HG03039 (cell line): ENCODE data around the gene SLC25A26.
A peak's percentile ranks its signal among the peaks of the same experiment; 100 is the strongest.

ENCODE experiments used
- ATAC-seq: cut with Tn5 transposase; IDR thresholded peaks from one replicate; pipeline ENCODE4 v1.9.1; 2021; ENCODE audit warnings: mild to moderate bottlenecking, moderate library complexity; ENCODE audit not compliant: unreplicated experiment

Gene SLC25A26, protein sequence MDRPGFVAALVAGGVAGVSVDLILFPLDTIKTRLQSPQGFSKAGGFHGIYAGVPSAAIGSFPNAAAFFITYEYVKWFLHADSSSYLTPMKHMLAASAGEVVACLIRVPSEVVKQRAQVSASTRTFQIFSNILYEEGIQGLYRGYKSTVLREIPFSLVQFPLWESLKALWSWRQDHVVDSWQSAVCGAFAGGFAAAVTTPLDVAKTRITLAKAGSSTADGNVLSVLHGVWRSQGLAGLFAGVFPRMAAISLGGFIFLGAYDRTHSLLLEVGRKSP

DNA sequence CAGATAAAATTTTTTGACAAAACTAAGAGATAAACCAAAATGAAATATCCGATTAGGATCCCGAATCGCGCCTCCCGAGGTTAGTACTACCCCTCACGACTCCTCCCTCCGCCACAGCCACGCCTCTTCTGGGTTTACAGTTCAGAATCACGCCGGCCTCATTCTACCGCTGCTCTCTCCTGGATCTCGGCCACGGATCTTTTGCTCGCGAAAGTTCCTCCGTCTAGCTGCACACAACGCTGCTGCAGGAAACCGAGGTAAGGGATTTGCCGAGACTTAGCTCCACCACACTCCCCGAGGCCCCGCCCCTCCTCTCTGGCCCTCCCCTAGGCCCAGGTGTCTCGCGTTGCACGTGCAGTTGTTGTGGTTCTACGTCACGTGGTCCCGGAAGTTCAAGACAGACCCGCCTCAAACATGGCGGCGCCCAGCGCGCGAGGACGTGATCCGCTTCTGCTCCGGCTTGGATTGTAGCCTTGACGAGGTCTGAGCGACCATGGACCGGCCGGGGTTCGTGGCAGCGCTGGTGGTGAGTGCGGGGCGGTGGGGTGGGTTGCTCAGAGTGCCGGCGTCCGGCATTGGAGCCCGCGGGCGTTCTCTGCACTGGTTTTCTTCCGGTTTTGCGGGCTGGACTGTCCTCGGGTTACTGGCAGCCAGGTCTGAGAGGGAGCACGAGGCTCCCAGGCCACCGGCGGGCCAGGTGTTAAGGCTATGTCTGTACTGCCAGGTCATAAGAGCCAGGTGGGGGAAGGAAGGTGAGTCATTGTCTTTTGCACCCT, at the start of gene SLC25A26:
SLC25A26 (plus strand) TSS at position 400 of the 776 bp plus-strand sequence; CDS start at position 494, 94 bp downstream.
- peak; percentile 100 for ATAC-seq

DNA sequence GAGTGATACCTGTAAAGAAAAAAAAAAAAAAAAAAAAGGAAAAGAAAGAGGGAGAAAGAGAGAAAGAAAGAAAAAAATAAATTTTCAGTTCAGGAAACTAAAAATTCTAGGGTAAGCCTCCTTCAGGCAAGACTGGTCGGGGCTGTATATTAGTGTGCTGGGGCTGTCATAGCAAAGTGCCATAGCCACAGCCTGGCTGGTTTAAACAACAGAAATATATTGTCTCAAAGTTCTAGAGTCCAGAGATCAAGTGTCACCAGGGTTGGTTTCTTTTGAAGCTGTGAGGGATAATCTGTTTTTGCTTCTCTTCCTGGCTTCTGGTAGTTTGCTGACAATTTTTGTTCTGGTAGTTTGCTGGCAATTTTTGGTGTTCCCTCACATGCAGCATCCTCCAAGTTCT, 48.4 kb upstream of the SLC25A26 start:
- ATAC-seq, result no peak

DNA sequence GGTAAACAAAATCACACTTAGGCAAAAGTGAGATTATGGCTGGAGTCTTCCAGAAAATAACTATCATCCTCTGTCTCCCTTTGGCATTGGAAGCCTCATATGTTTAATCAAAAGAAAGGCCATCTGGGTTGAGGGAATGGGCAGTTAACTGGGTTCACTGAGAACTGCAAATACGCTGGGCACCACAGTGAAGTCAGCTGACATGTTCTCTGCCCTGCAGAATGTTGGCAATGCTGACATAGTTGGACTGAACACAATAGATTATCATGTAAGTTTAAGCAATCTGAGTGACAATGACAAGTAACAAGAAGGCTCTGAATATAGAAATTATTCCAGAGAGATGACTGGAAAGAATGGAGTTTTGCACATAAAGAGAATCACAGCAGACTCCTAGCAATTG, 43.8 kb upstream of the SLC25A26 start:
- ATAC-seq, result no peak

DNA sequence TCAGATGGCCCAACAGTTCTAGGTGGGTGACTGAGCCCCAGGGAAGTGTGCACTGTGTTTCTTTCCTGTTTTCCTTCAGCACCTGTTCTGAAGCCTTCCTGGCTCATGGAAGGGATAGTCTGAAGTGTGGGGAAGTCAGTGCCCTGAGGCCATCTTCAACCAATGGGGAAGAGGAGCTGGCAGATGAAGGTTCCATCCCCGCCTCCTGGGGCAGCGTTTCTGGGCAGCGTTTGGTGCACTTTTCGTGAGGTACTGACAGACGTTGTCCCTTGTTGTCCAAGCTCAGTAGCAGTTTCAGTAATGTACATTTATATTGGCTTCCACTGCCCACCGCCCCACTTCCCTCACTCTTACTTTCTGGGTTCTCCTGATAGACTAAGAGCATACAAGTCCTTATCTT, 42.6 kb upstream of the SLC25A26 start:
- ATAC-seq, result no peak

DNA sequence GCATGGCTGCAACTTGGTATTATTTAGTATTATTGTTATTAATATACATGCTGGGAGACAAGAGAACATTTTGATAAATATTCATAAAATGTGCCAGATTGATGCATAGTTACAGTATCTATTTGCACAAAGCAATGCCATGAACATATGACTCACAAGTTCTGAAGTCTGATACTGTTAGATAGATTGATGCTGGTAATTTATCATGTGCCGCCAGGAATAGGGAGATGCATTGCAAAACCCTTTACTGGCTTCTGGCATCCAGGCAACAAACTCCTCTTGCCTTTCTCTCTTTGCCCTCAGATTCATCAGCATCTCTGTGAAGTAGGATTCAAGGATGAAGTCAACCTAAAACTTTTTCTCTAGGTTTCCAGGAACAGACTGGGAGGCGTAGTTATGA, 41.0 kb upstream of the SLC25A26 start:
- no peak for ATAC-seq

DNA sequence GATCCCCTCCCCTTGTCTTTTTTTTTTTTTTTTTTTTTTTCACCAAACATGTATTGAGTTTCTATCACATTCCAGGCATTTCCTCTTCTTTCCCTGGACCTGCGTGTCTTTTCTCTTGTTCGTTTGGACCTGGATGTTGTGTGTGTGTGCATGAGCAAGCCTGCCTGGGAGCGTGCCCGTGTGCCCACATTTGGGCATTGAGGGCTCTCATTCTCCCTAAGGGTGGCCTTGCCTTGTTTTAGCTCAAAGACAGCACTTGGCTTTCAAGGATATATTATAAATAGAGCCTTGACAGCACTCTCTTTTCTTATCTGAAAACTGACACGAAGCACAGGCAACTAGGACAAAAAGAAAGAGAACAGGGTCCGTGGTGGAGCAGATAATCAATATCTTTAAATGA, 39.0 kb upstream of the SLC25A26 start:
- no peak for ATAC-seq

DNA sequence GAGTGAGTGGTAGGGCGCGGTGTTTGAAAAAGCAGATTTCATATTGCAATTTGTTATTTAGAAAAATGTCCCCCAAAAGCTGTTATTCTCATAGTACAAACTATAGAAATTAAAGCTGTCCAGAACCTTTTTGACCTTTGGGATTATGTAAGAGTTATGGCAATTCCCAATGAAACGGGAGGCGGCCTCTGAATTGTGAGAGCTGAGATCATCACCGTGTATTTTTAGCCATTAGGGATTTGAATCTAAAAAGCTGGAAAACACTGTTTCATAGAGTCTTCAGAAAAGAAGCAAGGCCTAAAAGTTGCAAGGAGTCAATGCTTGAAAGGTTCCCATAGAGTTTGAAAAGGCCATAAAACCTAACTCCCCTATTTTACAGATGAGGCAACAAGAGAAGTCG, 38.6 kb upstream of the SLC25A26 start:
- ATAC-seq, result no peak

DNA sequence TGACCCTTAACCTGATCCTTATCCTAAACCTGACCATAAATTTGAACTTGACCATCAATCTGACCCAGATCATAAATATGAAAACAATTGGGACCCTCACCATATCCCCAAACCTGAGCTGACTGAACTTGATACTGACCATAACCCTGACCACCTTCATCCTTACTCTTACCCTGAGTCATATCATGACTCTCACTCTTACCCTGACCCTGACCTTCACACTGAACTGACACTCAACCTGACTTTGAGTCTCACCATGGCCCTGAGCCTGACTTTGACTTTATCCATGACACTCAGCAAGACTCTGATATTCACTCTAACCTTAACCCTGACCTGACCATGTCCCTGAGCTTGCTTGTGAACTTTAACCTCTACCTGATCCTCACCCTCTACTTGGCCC, 34.3 kb upstream of the SLC25A26 start:
- no peak for ATAC-seq

DNA sequence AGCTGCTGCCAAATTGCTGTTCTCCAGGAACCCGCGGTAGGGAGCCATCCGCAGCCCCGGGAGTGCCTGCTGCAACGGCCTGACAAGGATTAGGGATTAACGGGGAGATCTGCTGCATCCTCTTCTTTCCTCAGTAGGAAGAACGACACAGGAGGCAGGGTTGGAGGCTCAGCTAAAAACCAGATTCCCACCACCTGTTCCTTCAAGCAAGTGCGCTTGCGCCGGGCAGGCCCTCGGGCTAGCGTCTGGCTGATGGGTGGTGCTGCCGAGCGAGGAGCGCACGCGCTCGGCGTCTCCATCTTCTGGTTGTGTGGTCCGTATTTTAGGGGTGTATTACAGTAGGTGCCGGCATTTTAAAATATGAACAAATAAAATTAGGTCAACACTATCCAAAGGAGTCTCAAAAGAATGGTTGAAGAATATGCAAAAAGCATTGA, 25.4 kb upstream of the SLC25A26 start:
- ATAC-seq, result no peak

DNA sequence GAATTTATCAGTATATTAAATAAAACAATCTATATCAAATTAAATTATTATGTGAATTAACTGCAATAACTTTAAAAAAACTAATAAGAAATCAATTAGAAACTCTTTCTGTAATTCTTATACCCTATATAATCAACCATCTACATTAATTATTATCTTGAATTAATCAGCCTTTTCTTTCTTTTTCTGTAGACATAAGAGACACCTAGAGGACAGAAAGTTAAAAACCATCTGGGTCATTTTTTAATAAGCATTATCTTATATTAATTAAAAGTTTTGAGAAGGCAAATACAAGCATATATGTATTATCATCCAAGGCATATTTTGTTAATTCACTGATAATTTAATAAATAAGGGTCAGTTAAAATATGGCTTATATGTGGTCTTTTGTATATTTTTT, 24.2 kb upstream of the SLC25A26 start:
- ATAC-seq, result no peak

DNA sequence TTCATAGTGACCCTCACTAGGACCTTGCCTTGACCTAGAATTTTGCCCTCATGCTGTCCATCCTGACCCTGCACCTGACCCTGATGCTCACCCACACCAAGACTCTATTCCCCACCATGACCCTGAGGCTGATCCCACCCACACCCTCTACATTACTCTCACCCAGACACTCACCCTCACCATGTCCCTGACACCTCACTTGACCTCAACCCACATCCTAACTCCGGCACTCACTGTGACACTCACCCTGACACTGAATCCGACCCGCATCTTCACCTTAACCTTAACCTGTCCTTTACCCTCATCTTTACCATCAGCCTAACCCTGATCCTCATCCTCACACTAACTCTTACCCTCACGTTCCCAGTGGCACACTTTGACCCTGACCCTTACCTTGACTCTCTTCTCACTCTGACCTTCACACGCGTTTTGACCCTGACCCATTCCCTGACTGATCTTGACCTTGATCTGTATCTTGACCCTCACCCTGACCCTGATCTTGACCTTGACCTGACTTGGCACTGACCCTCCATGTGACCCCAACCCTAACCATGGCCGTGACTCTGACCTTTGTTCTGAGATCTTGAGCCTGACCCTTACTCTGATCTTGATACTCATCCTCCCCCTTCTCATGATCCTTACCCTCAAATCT, 22.2 kb upstream of the SLC25A26 start:
- no peak for ATAC-seq

DNA sequence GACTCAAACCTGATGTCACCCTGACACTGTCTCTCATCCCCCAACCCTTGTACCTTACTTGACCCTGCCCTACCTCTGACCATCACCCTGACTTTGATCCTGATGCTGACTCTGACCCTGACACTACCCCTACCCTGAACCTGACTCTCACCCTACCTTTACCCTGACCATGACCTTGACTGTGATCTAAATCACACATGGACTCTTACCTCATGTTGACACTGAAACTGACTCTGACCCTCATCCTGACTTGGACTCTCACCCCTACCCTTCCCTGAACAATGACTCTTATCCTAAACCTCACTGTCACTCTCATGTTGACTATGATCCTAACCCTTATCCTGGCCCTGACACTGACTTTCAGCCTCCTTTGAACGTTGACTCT, 21.7 kb upstream of the SLC25A26 start:
- no peak for ATAC-seq

DNA sequence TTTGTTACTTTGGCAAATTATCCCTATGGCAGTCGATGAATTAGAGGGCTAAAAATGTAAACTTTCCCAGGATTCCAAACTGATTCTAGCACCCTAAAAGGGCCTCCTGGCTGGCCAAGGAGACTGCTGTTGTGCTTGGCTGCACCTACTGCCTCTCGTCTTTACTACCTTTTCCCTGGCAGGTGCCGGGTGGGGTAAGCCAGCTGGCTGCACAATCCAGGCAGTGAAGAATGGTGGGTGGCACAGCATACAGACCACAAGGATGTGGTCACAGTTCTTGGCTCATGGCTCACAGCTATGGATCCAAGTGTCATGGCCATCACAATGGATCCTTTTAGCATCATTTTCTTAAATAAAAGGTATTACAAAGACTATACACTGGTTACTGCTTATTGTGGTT, 20.7 kb upstream of the SLC25A26 start:
- no peak for ATAC-seq

DNA sequence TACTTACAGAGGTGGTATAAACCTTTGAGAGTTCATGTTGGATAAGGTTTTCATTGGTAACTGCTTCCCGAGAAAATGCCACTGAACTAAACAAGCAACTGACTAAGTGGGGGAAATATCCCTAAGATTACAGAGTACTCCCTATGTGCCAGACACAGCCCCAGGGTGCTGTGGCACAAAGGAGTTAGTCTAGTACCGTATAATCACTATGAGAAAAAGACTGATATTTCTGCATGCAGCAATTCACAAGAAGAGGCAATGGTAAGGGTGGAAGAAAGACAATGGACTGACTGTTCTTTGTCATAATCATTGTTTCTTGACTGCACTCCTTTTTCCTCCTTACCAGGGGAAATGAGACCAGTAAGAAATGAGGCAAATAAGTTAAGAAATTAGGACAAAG, 20.0 kb upstream of the SLC25A26 start:
- no peak for ATAC-seq

DNA sequence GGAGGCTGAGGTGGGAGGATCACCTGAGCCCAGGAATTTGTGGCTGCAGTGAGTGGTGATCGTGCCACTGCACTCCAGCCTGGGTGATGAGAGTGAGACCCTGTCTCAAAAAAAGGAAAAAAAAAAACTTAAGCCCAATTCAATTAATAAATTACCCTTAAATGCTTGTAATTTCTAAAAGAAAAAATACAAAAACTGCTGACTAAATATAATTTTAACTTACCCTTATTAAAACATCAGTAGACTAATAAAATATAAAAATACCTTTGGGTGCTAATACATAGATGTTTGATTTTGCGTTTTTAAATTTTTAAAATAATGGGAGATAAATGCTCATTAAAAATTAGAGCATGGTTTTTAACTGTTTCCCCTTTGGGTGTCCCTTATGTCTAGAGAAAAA, 17.5 kb upstream of the SLC25A26 start:
- no peak for ATAC-seq

DNA sequence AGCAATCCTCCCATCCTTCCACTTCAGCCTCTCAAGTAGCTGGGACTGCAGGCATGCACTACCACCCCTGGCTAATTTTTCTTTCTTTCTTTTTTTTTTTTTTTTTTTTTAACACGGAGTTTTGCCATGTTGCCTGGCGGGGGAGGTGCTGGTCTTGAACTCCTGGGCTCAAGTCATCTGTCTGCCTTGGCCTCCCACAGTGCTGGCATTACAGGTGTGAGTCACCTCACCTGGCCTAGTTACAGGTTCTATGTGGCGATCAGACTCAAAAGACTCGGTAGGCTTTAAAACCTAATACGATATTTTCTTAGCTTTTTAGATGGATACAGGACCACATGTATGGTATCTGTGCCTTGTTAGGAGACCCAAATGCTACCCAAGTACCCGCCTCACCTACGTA, 14.0 kb upstream of the SLC25A26 start:
- ATAC-seq, result no peak

DNA sequence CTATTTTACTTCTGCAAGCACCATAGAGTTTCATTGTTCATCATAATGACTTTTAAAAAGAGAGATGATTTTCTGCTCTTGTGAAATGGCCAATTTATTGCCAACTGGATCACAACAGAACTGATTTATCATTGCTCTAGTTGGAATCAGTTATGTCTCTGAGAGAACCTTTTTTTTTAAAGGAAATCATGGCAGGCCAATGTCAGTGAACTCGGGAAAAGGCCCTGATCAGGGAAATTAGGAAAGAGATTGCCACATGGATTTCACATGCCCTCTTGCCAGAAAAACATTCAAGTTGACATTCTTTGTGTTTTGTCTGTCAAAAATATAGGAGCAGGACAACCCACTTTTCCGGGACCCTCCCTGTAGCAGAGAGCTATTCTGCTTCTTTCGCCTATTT, 12.6 kb upstream of the SLC25A26 start:
- ATAC-seq, result no peak

DNA sequence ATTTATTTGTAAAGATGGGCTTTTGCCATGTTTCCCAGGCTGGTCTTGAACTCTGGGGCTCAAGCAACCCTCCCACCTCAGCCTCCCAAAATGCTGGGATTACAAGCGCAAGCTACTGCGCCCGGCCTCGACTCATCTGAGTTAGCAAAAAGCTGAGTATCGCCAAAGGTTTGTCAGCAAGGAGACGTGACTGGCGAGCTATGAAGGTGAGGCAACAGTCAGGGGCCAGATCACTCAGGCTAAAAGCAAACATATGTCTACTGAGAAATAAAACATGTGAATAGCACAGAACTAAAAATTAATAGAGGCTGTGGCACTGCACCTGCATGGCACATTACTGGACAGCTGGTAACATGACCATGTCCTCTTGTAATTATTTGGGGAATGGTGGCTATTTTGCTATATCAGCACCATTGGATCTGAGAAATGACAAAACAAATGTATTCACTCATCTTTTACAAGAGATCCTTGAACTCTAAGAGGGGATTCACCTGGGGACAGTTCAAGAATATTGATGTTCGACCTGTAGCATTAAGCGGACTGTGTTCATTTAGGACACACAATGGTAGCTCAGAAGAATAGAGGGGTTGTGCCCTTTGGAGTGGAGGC, 10.0 kb upstream of the SLC25A26 start:
- ATAC-seq, result no peak

DNA sequence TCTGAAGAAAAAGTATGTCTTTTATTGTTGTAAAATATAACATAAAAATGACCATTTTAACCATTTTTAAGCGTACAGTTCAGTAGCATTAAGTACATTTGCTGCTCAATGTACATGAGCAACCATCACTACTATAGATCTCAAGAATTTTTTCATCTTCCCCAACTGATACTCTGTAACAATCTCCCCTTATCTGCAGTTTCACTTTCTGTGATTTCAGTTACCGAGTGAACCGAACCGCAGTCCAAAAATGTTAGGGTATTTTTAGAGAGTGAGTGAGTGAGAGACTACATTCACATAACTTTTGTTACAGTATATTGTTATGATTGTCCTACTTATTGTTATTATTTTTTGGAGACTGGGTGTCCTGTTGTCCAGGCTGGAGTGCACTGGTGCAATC, 9.0 kb upstream of the SLC25A26 start:
- peak; percentile 68 for ATAC-seq

DNA sequence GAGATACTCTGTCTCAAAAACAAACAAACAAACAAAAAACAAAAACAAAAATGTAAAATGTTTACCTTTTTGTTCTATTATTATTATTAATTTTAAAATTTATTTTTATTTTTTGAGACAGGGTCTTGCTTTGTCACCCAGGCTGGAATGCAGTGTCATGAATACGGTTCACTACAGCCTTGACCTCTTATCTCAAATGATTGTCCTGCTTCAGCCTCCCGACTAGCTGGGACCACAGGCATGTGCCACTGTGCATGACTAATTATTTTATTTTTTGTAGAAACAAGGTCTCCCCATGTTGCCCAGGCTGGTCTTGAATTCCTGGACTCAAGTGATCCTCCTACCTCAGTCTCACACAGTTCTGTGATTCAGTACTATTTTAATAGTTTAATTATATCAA, 5.7 kb upstream of the SLC25A26 start:
- no peak for ATAC-seq

DNA sequence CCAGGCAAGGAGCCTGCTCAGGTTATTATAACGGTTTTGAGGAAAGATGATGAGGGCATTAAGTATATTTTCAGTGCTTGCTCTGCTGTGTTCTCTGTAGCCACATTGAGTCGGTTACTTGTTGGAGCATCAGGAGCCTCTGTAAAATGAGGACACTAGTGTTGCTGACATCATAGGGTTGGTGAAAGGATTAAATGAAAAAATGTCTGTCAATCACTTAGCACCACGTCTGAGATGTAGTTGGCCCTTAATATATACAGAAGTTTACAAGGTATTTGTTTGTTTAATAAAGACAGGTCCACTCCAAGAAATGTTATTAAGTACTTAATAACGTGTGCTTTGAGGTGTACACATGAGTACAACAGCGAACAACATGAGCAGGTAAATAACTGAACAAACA, 735 bp upstream of the SLC25A26 start:
- no peak for ATAC-seq

DNA sequence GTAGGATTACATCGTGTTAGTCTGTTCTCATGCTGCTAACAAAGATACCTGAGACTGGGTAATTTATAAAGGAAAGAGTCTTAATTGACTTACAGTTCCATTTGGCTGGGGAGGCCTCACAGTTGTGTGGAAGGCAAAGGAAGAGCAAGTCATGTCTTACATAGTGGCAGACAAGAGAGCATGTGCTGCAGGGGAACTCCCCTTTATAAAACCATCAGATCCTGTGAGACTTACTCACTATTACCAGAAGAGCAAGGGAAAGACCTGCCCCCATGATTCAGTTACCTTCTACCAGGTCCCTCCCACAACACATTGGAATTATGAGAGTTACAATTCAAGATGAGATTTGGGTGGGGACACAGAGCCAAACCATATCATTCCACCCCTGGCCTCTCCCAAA, 3.4 kb downstream of the SLC25A26 start:
- ATAC-seq, result no peak
